HG02885 (cell line): ENCODE results near the gene PRKAR1B.
"Not testable (repeated sequence)": the region's sequence is repeated elsewhere in the genome, so short reads cannot be mapped to it uniquely, and the experiment has no call there.

ENCODE experiments used
- ATAC-seq: cut with Tn5 transposase; IDR thresholded peaks from one replicate; pipeline ENCODE4 v1.9.1; 2021; ENCODE audit warnings: mild to moderate bottlenecking; ENCODE audit not compliant: unreplicated experiment, poor library complexity

Gene PRKAR1B

GRCh38 chr7:653829-654764 lies 73.0 kb downstream of the PRKAR1B start:
- ATAC-seq = no peak

GRCh38 chr7:652881-653280 lies 74.2 kb downstream of the PRKAR1B start:
- ATAC-seq = no peak

GRCh38 chr7:652167-652566 lies 74.9 kb downstream of the PRKAR1B start:
- ATAC-seq = not testable (repeated sequence)

- ATAC-seq = no peak
Observed at GRCh38 chr7:651032-651728, 75.9 kb downstream of the PRKAR1B start.

- no peak for ATAC-seq
Observed at GRCh38 chr7:650339-651031, 76.6 kb downstream of the PRKAR1B start.

- ATAC-seq = no peak
Observed at GRCh38 chr7:646951-647350, 80.1 kb downstream of the PRKAR1B start.

GRCh38 chr7:646487-646886 lies 80.6 kb downstream of the PRKAR1B start:
- no peak for ATAC-seq

- ATAC-seq = no peak
Observed at GRCh38 chr7:645606-646005, 81.5 kb downstream of the PRKAR1B start.

GRCh38 chr7:644381-645305 lies 82.4 kb downstream of the PRKAR1B start:
- no peak for ATAC-seq

GRCh38 chr7:641966-642365 lies 85.1 kb downstream of the PRKAR1B start:
- no peak for ATAC-seq

GRCh38 chr7:641269-641671 lies 85.8 kb downstream of the PRKAR1B start:
- no peak for ATAC-seq

- ATAC-seq = no peak
Observed at GRCh38 chr7:638256-639011, 88.6 kb downstream of the PRKAR1B start.

GRCh38 chr7:637826-638225 lies 89.3 kb downstream of the PRKAR1B start:
- ATAC-seq = no peak

GRCh38 chr7:636396-636795 lies 90.7 kb downstream of the PRKAR1B start:
- ATAC-seq = no peak

- not testable (repeated sequence) for ATAC-seq
Observed at GRCh38 chr7:635687-636382, 91.2 kb downstream of the PRKAR1B start.

- ATAC-seq = no peak
Observed at GRCh38 chr7:635227-635626, 91.9 kb downstream of the PRKAR1B start.

- no peak for ATAC-seq
Observed at GRCh38 chr7:633381-634018, 93.6 kb downstream of the PRKAR1B start.

GRCh38 chr7:632831-633210 lies 94.3 kb downstream of the PRKAR1B start:
- no peak for ATAC-seq
